Gastroesophageal sphincter (tissue), 4 donors: ENCODE measurements around the gene BID. TPM values are rescaled to one million over a fixed set of nuclear protein-coding genes. Genes with fewer than 3 reads are reported as not detected.

Experiments used
- ATAC-seq: fragments of 150-250 bp; one replicate; pipeline ENCODE4 v1.9.1; 2016; ENCODE audit warnings: mild to moderate bottlenecking, moderate library complexity
- H3K27ac ChIP-seq, 4 donors: fragments of 200-600 bp; sonication (generic) in 3 of 4; 1 replicate in 3 of 4; 2 replicates in 1 of 4; pipeline ENCODE4 v1.5.1; 2016 to 2019
- H3K27me3 ChIP-seq: fragments of 200-600 bp; sonication (generic); one replicate; pipeline ENCODE4 v1.5.1; 2019
- H3K36me3 ChIP-seq, 2 donors: fragments of 200-600 bp; sonication (generic); one replicate each; pipeline ENCODE4 v1.5.1; 2019; ENCODE audit warnings: control low read depth in 1 of 2
- H3K4me1 ChIP-seq, 3 donors: fragments of 200-600 bp; sonication (generic); 1 replicate in 2 of 3; 2 replicates in 1 of 3; pipeline ENCODE4 v1.5.1; 2016 to 2019; ENCODE audit warnings: control low read depth in 2 of 3
- H3K4me3 ChIP-seq, 2 donors: fragments of 200-600 bp; sonication (generic); one replicate each; pipeline ENCODE4 v1.5.1; 2019; ENCODE audit warnings: mild to moderate bottlenecking in 1 of 2, moderate library complexity in 1 of 2
- H3K9me3 ChIP-seq, 3 donors: fragments of 200-600 bp; sonication (generic); one replicate each; pipeline ENCODE4 v1.5.1; 2017 to 2019; ENCODE audit warnings: control low read depth in 2 of 3
- CTCF ChIP-seq, 4 experiments: fragments of 200-600 bp in 2 of 4; fragments of 450-650 bp in 2 of 4; sonication (generic) in 1 of 4; IDR thresholded peaks; one replicate each; pipeline ENCODE4 v1.5.1; 2017 to 2019; ENCODE audit warnings: antibody characterized with exemption in 4 of 4, mild to moderate bottlenecking in 2 of 4, moderate library complexity in 2 of 4
- EP300 ChIP-seq: sonication (generic); formaldehyde crosslinking; IDR thresholded peaks from one replicate; pipeline ENCODE4 v1.6.1; 2017; ENCODE audit warnings: antibody characterized with exemption, mild to moderate bottlenecking
- POLR2A ChIP-seq, 2 donors: fragments of 450-650 bp; IDR thresholded peaks; one replicate each; pipeline ENCODE4 v1.6.1; 2017; ENCODE audit warnings: antibody characterized with exemption in 2 of 2, mild to moderate bottlenecking in 2 of 2, moderate library complexity in 1 of 2
- POLR2AphosphoS5 ChIP-seq: sonication (generic); formaldehyde crosslinking; IDR thresholded peaks from one replicate; pipeline ENCODE4 v1.6.1; 2017; ENCODE audit warnings: antibody characterized with exemption
- WGBS, 2 donors: methylation state at CpG; one replicate each; pipeline ENCODE4 v1.1.5; 2018; ENCODE audit warnings: low coverage in 1 of 2; 5-methylcytosine and 5-hydroxymethylcytosine counted together
- total RNA-seq, 4 donors: library from RNA; depleted of rRNA; stranded (reverse); fragments of >200 nt; gene quantifications; one replicate each; pipeline ENCODE4 v1.1.0, GENCODE V29; 2016

The BID gene
- total RNA-seq, 4 donors from 2014 or later, result 5.9 to 34.5 (median 21.4) TPM

GRCh38 chr22:17726006-17726927 is 48.0 kb downstream of the BID start:
- no peaks in the 10 kb centered on the region for H3K27me3 ChIP-seq
- H3K36me3 ChIP-seq, result peaks cover 0 to 49% of the 10 kb centered on the region in 2 donors
- H3K9me3 ChIP-seq, result no peaks in the 10 kb centered on the region
- peak; percentile 59 for ATAC-seq
- H3K4me3 ChIP-seq, result no peak overlapping the region
- WGBS, 2 donors, result 60 to 62% methylated on average over 8 to 9 of the region's 13 CpGs
- peak overlapping the region; percentile 67 to 80 (median 78) for H3K27ac ChIP-seq
- TF ChIP-seq CTCF (IDR thresholded peaks at IDR 0.05), result no peak
- no peak for TF ChIP-seq EP300
- TF ChIP-seq POLR2A (IDR thresholded peaks at IDR 0.05), result no peak
- no peak for TF ChIP-seq POLR2AphosphoS5
- H3K4me1 ChIP-seq, result peaks cover 0 to 40% (median 8%) of the 10 kb centered on the region in 3 donors

GRCh38 chr22:17725500-17725796 is 48.8 kb downstream of the BID start:
- peaks cover 0 to 42% of the 10 kb centered on the region in 2 donors for H3K36me3 ChIP-seq
- H3K27me3 ChIP-seq, result no peaks in the 10 kb centered on the region
- no peaks in the 10 kb centered on the region for H3K9me3 ChIP-seq
- no peak for TF ChIP-seq POLR2A (IDR thresholded peaks at IDR 0.05)
- no peak for TF ChIP-seq EP300
- TF ChIP-seq POLR2AphosphoS5, result no peak
- ATAC-seq, result no peak
- peak overlapping the region; percentile 67 to 80 (median 75) for H3K27ac ChIP-seq
- peaks cover 0 to 40% (median 8%) of the 10 kb centered on the region in 3 donors for H3K4me1 ChIP-seq
- no peak overlapping the region for H3K4me3 ChIP-seq

GRCh38 chr22:17724678-17725499 is 49.4 kb downstream of the BID start:
- Histone ChIP-seq H3K4me1 (peaks cover 0 to 40% (median 8%) of the 10 kb centered on the region in 3 donors), H3K4me3 (no peak overlapping the region), H3K9me3 (no peaks in the 10 kb centered on the region), H3K27me3 (no peaks in the 10 kb centered on the region), H3K27ac (peak overlapping the region; percentile 67 to 80 (median 75)), H3K36me3 (peaks cover 0 to 37% of the 10 kb centered on the region in 2 donors)
- 42 to 43% methylated on average over 4 to 8 of the region's 8 CpGs for WGBS, 2 donors
- no peak for TF ChIP-seq EP300
- TF ChIP-seq CTCF (IDR thresholded peaks at IDR 0.05), result no peak
- TF ChIP-seq POLR2AphosphoS5, result no peak
- no peak for TF ChIP-seq POLR2A (IDR thresholded peaks at IDR 0.05)
- ATAC-seq, result no peak

- Histone ChIP-seq H3K9me3 (no peaks in the 10 kb centered on the region), H3K27ac (peak overlapping the region; percentile 67 to 80 (median 75)), H3K27me3 (no peaks in the 10 kb centered on the region), H3K36me3 (peaks cover 0 to 30% of the 10 kb centered on the region in 2 donors), H3K4me1 (peaks cover 0 to 40% (median 8%) of the 10 kb centered on the region in 3 donors), H3K4me3 (no peak overlapping the region)
- TF ChIP-seq POLR2AphosphoS5 (no peak), EP300 (no peak), CTCF (IDR thresholded peaks at IDR 0.05) (no peak), POLR2A (IDR thresholded peaks at IDR 0.05) (no peak)
- whole genome bisulfite sequencing, 2 donors, result 88% methylated on average over 5 of the region's 5 CpGs
- ATAC-seq, result no peak
Measured at GRCh38 chr22:17724241-17724640, 50.0 kb downstream of the BID start.

- peaks cover 0 to 2% (median 0%) of the 10 kb centered on the region in 3 donors for H3K9me3 ChIP-seq
- peaks cover 0 to 47% (median 0%) of the 10 kb centered on the region in 3 donors for H3K4me1 ChIP-seq
- no peak overlapping the region for H3K27ac ChIP-seq
- TF ChIP-seq EP300, result no peak
- no peak for TF ChIP-seq CTCF (IDR thresholded peaks at IDR 0.05)
- TF ChIP-seq POLR2A (IDR thresholded peaks at IDR 0.05), result no peak
- TF ChIP-seq POLR2AphosphoS5, result no peak
- ATAC-seq, result no peak
- 96% methylated on average over 5 of the region's 5 CpGs; no CpG with 5 or more reads in 1 of the 2 donors for WGBS, 2 donors
- no peak overlapping the region for H3K4me3 ChIP-seq
- H3K36me3 ChIP-seq, result no peaks in the 10 kb centered on the region
- no peaks in the 10 kb centered on the region for H3K27me3 ChIP-seq
Measured at GRCh38 chr22:17719911-17720310, 54.4 kb downstream of the BID start.
